Activated naive CD4-positive, alpha-beta T cell treated with anti-CD3 and anti-CD28 coated beads for 36 hours (primary cell): Measurements from ENCODE around the gene RFESD. TPM values are rescaled to one million over a fixed set of nuclear protein-coding genes. Genes with fewer than 3 reads are reported as not detected.
A peak's percentile ranks its signal among the peaks of the same experiment; 100 is the strongest.

Experiments used
- CTCF ChIA-PET: fragments of 350-600 bp; sonication (Branson Sonifier 250); formaldehyde crosslinking; loops from one replicate; lab custom pipeline; 2021; ENCODE audit warnings: antibody characterized with exemption; lab: Charles Lee
- DNase-seq: peaks from one replicate; pipeline ENCODE4 v3.0.0-alpha.2; 2020
- H3K27ac Mint-ChIP-seq: one replicate; pipeline ENCODE4 v1.8.0; 2021; ENCODE audit warnings: mild to moderate bottlenecking, mixed read lengths
- H3K27me3 Mint-ChIP-seq: one replicate; pipeline ENCODE4 v1.8.0; 2021; ENCODE audit warnings: low read depth, mixed read lengths
- H3K36me3 Mint-ChIP-seq: one replicate; pipeline ENCODE4 v1.8.0; 2021; ENCODE audit warnings: low read depth, mixed read lengths
- H3K4me1 Mint-ChIP-seq: one replicate; pipeline ENCODE4 v1.8.0; 2021; ENCODE audit warnings: low read depth, mixed read lengths
- H3K4me3 Mint-ChIP-seq: one replicate; pipeline ENCODE4 v1.8.0; 2021; ENCODE audit warnings: mild to moderate bottlenecking, moderate library complexity, mixed read lengths
- H3K9me3 Mint-ChIP-seq: one replicate; pipeline ENCODE4 v1.8.0; 2021; ENCODE audit warnings: mixed read lengths
- intact Hi-C: fragments of 100-400 bp; cut with micrococcal nuclease; formaldehyde crosslinking; loops from one replicate; pipeline ENCODE4 v1.15.1; 2023
- total RNA-seq, 2 experiments: library from RNA; stranded (reverse); gene quantifications; one replicate each; pipeline ENCODE4 v1.2.3, GENCODE V29; 2021

Gene RFESD
- total RNA-seq, 2 experiments from 2014 or later: 9.1 to 9.7 TPM

DNA sequence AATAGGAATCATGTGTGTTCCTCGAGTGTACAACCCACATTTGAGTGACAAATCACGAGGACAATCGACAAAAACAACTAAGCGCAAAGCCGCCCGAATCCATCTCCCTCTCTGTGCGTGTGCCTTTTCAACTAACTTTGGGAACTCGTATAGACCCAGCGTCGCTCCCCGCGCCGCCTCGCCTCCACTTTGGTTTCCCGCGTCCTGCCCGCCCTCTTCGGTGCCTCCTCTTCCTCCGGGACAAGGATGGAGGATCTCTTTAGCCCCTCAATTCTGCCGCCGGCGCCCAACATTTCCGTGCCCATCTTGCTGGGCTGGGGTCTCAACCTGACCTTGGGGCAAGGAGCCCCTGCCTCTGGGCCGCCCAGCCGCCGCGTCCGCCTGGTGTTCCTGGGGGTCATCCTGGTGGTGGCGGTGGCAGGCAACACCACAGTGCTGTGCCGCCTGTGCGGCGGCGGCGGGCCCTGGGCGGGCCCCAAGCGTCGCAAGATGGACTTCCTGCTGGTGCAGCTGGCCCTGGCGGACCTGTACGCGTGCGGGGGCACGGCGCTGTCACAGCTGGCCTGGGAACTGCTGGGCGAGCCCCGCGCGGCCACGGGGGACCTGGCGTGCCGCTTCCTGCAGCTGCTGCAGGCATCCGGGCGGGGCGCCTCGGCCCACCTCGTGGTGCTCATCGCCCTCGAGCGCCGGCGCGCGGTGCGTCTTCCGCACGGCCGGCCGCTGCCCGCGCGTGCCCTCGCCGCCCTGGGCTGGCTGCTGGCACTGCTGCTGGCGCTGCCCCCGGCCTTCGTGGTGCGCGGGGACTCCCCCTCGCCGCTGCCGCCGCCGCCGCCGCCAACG, 26.3 kb upstream of the RFESD start, which contains the start of gene GPR150:
Gene GPR150 (plus strand): TSS at position 58 of the 840 bp plus-strand sequence. CDS start 189 bp downstream, at position 247.
- Mint-ChIP-seq H3K4me3 (peak within 1 kb of the TSS; percentile 82), H3K27ac (peak within 1 kb of the TSS; percentile 17), H3K27me3 (no peaks in the 10 kb centered on the region), H3K36me3 (no peaks in the 10 kb centered on the region), H3K9me3 (no peaks in the 10 kb centered on the region), H3K4me1 (peaks cover 36% of the 10 kb centered on the region)
- peak; percentile 69 for DNase-seq
- CTCF ChIA-PET: interaction anchor here (1.1 to 1.6 kb wide), 2 partner anchors 27 to 249 kb away, joined by 3 read pairs; partner anchors contain the start of gene RFESD
- intact Hi-C loops: loop anchor here (1.0 to 10.0 kb wide), 3 partner anchors 29 to 335 kb away; partner anchors contain the start of genes ARSK and MCTP1

DNA sequence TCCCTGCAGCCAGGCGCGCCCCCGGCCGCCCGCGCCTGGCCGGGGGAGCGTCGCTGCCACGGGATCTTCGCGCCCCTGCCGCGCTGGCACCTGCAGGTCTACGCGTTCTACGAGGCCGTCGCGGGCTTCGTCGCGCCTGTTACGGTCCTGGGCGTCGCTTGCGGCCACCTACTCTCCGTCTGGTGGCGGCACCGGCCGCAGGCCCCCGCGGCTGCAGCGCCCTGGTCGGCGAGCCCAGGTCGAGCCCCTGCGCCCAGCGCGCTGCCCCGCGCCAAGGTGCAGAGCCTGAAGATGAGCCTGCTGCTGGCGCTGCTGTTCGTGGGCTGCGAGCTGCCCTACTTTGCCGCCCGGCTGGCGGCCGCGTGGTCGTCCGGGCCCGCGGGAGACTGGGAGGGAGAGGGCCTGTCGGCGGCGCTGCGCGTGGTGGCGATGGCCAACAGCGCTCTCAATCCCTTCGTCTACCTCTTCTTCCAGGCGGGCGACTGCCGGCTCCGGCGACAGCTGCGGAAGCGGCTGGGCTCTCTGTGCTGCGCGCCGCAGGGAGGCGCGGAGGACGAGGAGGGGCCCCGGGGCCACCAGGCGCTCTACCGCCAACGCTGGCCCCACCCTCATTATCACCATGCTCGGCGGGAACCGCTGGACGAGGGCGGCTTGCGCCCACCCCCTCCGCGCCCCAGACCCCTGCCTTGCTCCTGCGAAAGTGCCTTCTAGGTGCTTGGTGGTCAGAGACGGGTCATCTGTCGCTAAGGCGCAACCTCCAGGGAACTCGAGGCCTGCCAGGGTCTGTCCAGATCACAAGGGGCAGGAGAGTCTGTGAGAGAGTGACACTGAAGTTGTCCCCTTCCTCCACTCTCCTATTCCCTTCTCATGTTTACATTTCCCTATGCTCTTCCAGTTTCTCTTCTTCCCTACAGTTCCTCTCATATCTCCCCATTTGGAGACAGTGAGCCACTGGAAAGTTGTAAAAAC, 25.4 kb upstream of the RFESD start:
- Mint-ChIP-seq H3K4me3 (peak overlapping the region; percentile 76), H3K4me1 (peaks cover 31% of the 10 kb centered on the region), H3K27me3 (no peaks in the 10 kb centered on the region), H3K9me3 (no peaks in the 10 kb centered on the region), H3K36me3 (no peaks in the 10 kb centered on the region), H3K27ac (peak overlapping the region; percentile 58)
- CTCF ChIA-PET: interaction anchor here (1.1 to 2.6 kb wide), 2 partner anchors 10 to 249 kb away, joined by 3 to 18 read pairs; no protein-coding TSS in a partner anchor
- DNase-seq: peak; percentile 53
- intact Hi-C loops: loop anchor here (1.0 to 10.0 kb wide), 3 partner anchors 30 to 336 kb away; partner anchors contain the start of genes ARSK and MCTP1

DNA sequence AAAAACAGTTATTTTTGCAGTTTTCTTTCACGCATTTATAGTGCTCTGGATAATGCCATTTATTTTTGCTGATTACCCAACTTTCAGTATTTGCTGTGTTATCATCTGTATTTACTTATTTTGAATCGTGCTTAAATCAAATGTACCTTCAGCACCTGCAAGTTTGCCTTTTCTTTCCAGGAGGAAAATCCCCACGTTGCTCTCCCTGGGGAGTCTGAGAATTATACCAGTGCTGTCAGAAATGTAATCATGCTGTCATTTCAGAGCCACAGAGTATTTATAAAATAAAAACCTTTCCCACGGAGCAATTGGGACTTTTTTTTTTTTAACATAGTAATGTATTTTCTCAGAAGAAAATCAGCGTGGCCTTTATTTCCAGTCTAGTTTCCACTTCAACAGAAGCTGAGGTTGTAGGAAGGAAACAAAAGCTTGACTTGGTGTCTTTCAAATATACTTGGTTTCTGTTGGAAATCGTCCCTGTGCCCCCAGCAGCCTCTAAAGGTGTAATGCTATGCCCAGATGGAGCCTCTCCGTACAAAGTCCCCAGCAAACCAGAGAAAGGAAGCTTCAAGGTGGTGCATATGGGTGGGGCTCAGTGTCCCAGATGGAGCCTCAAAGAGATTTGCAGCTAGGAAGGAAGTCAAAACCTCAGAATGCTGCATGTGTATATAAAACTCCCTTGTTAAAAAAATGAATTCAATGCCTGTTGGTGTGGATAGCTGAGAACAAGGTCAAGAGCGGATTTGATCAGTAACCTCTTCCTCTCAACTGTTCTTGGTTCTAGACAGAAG, 24.5 kb upstream of the RFESD start:
- peaks cover 31% of the 10 kb centered on the region for H3K4me1 Mint-ChIP-seq
- intact Hi-C loops: loop anchor here (1.0 to 10.0 kb wide), 2 partner anchors 24 to 337 kb away; partner anchors contain the start of genes MCTP1 and RFESD
- no peaks in the 10 kb centered on the region for H3K9me3 Mint-ChIP-seq
- H3K4me3 Mint-ChIP-seq: peak overlapping the region; percentile 76
- no peaks in the 10 kb centered on the region for H3K27me3 Mint-ChIP-seq
- CTCF ChIA-PET: interaction anchor here (0.5 to 2.6 kb wide), 7 partner anchors 10 to 295 kb away, joined by 3 to 18 read pairs (median 3); partner anchors contain the start of gene RFESD
- peak; percentile 14 for DNase-seq
- peak overlapping the region; percentile 58 for H3K27ac Mint-ChIP-seq
- no peaks in the 10 kb centered on the region for H3K36me3 Mint-ChIP-seq

DNA sequence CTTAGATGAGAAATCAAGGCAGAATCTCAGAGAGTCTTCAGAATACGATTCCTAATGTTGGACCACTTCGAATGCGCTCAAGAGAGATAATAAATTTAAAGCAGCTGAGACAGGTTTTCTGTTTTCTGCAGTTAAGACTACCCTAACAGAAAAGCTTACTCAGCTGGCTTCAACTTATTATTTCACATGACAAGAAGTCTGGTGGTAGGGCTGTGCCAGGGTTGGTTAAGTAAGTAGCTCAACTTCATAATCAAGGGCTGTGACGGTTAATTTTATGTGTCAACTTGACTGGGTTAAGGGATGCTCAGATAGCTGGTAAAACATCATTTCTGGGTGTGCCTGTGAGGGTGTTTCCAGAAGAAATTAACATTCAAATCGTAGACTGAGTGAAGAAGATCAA, 22.9 kb upstream of the RFESD start:
- H3K4me1 Mint-ChIP-seq: peaks cover 26% of the 10 kb centered on the region
- no peaks in the 10 kb centered on the region for H3K9me3 Mint-ChIP-seq
- no peaks in the 10 kb centered on the region for H3K36me3 Mint-ChIP-seq
- no peak overlapping the region for H3K27ac Mint-ChIP-seq
- CTCF ChIA-PET: interaction anchor here (0.6 to 2.6 kb wide), 5 partner anchors 8 to 660 kb away, joined by 3 to 18 read pairs (median 4); partner anchors contain the start of genes ARSK and SKIC3
- H3K4me3 Mint-ChIP-seq: no peak overlapping the region
- DNase-seq: no peak
- intact Hi-C loops: loop anchor here (10.0 kb wide), 1 partner anchor 339 kb away; the partner anchor contains the start of gene MCTP1
- no peaks in the 10 kb centered on the region for H3K27me3 Mint-ChIP-seq

DNA sequence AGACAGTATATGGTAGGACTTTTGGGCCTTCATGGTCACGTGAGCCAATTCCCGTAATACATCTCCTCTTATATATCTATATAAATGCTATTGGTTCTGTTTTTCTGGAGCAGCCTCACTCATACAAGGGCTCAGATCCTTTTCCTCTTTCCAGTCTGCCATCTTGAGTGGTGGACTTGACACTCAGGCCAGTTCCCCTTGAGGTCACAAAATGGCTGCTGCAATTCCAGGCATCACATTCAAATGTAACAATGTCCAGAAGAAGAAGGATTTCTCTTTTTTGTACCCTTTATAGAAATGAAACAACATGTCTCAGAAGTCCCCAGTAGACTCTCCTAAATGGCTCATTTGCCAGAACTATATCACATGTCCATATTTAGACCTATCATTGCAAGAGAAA, 22.2 kb upstream of the RFESD start:
- Mint-ChIP-seq H3K36me3 (no peaks in the 10 kb centered on the region), H3K4me3 (no peak overlapping the region), H3K9me3 (no peaks in the 10 kb centered on the region), H3K27ac (no peak overlapping the region), H3K4me1 (peaks cover 20% of the 10 kb centered on the region), H3K27me3 (no peaks in the 10 kb centered on the region)
- intact Hi-C loops: loop anchor here (10.0 kb wide), 1 partner anchor 340 kb away; the partner anchor contains the start of gene MCTP1
- DNase-seq: no peak
- CTCF ChIA-PET: interaction anchor here (0.6 kb wide), 1 partner anchor 660 kb away, joined by 3 read pairs; no protein-coding TSS in a partner anchor

DNA sequence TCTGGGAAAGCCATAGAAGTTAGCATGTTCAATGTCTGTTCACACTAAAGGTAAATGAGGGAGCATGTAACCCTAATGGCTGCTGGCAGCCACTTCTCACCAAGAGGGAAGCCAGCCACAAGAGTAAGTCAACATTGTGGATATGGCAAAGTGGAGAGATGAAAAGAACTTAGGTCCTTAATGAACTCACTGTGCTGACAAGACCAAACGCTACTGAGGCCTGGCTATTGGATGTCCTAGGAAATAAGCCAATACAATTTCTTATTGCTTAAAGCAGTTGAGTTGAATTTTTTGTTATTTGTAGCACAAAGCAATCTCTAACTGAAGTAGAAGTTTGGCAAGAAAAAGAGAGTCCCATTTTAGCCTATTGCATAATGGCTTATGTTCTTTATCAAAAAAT, 19.9 kb upstream of the RFESD start:
- Mint-ChIP-seq H3K27me3 (no peaks in the 10 kb centered on the region), H3K36me3 (no peaks in the 10 kb centered on the region), H3K9me3 (no peaks in the 10 kb centered on the region), H3K4me1 (peaks cover 18% of the 10 kb centered on the region), H3K4me3 (no peak overlapping the region), H3K27ac (no peak overlapping the region)
- no peak for DNase-seq
- intact Hi-C loops: loop anchor here (10.0 kb wide), 1 partner anchor 342 kb away; the partner anchor contains the start of gene MCTP1
- CTCF ChIA-PET: no interaction called here

DNA sequence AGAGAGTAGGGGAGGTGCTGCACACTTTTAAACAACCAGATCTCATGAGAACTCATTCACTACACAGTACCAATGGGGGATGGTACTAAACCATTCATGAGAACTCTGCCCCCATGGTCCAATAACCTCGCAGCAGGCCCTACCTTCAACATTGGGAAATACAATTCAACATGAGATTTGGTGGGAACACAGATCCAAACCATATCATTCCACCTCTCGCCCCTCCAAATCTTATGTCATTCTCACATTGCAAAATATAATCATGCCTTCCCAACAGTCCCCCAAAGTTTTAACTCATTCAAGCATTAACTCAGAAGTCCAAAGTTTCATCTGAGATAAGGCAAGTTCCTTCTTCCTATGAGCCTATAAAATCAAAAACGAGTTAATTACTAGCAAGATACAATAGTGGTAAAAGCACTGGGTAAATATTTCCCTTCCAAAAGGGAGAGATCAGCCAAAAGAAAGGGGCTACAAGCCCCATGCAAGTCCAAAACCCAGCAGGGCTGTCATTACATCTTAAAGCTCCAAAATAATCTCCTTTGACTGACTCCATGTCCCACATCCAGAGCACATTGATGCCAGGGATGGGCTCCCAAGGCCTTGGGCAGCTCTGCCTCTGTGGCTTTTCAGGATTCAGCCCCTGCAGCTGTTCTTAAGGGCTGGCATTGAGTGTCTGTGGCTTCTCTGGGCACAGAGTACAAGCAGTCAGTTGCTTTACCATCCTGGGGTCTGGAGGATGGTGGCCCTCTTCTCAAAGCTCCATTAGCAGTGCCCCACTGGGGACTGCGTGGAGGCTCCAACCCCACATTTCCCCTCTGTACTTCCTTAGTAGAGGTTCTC, 18.4 kb upstream of the RFESD start:
- intact Hi-C loops: loop anchor here (10.0 kb wide), 1 partner anchor 343 kb away; the partner anchor contains the start of gene MCTP1
- no peaks in the 10 kb centered on the region for H3K27me3 Mint-ChIP-seq
- no peak overlapping the region for H3K4me3 Mint-ChIP-seq
- H3K9me3 Mint-ChIP-seq: peaks cover 7% of the 10 kb centered on the region
- no peak overlapping the region for H3K27ac Mint-ChIP-seq
- H3K4me1 Mint-ChIP-seq: peaks cover 17% of the 10 kb centered on the region
- CTCF ChIA-PET: no interaction called here
- no peaks in the 10 kb centered on the region for H3K36me3 Mint-ChIP-seq
- no peak for DNase-seq

DNA sequence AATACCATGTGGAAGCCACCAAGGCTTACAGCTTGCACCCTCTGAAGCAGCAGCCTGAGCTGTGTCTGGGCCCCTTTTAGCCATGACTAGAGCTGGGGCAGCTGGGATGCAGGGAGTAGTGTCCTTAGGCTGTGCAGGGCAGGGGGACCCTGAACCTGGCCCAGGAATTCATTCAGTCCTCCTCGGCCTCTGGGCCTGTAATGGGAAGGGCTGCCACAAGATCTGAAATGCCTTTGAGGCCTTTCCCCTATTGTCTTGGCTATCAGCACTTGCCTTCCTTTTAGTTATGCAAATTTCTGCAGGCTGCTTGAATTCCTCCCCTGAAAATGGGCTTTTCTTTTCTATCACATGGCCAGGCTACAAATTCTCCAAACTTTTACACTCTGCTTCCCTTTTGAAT, 17.6 kb upstream of the RFESD start:
- CTCF ChIA-PET: no interaction called here
- no peaks in the 10 kb centered on the region for H3K27me3 Mint-ChIP-seq
- H3K9me3 Mint-ChIP-seq: peaks cover 7% of the 10 kb centered on the region
- no peaks in the 10 kb centered on the region for H3K36me3 Mint-ChIP-seq
- no peak for DNase-seq
- intact Hi-C loops: loop anchor here (10.0 kb wide), 1 partner anchor 344 kb away; the partner anchor contains the start of gene MCTP1
- H3K4me3 Mint-ChIP-seq: no peak overlapping the region
- H3K4me1 Mint-ChIP-seq: peaks cover 20% of the 10 kb centered on the region
- no peak overlapping the region for H3K27ac Mint-ChIP-seq

DNA sequence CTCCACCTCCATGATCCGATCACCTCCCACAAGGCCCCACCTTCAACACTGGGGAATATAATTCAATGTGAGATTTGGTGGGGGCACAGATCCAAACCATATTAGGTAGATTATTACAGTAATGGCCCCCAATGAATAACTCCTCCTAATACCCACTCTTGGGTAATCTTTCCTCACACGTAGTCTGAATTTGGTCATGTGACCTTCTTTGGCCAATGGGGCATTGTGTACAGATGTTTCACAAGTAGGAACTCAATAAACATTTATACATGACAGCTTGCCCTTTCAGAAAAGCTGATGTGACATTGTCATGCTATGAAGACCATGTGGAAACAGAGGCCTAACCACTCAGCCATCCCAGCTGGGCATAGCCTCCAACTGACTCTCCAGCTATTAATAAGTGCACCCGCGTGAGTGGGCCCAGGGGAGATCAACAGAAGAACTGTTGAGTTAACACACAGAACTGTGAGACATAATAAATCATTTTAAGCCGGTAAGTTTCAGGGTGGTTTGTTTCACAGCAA, 16.1 kb upstream of the RFESD start:
- CTCF ChIA-PET: interaction anchor here (2.2 to 2.9 kb wide), 2 partner anchors 8 to 13 kb away, joined by 18 to 27 read pairs; no protein-coding TSS in a partner anchor

More for the DNA sequence above, 16.1 kb upstream of the RFESD start:
- H3K36me3 Mint-ChIP-seq: no peaks in the 10 kb centered on the region
- peak overlapping the region; percentile 2 for H3K27ac Mint-ChIP-seq
- intact Hi-C loops: loop anchor here (5.0 kb wide), 2 partner anchors 332 to 907 kb away; partner anchors contain the start of gene ELL2
- H3K9me3 Mint-ChIP-seq: peaks cover 7% of the 10 kb centered on the region
- H3K4me1 Mint-ChIP-seq: peaks cover 20% of the 10 kb centered on the region
- DNase-seq: no peak
- no peak overlapping the region for H3K4me3 Mint-ChIP-seq
- no peaks in the 10 kb centered on the region for H3K27me3 Mint-ChIP-seq
